GM12872 (cell line): Measurements from ENCODE around the gene KRTAP5-6.

Source experiments
- TF ChIP-seq, protein P1 (sequence below): IDR thresholded peaks from 3 replicates; pipeline ENCODE4 v1.5.1; 2011; ENCODE audit warnings: low read depth, mild to moderate bottlenecking, low read length, moderate library complexity; ENCODE audit not compliant: insufficient read depth

KRTAP5-6 gene

DNA sequence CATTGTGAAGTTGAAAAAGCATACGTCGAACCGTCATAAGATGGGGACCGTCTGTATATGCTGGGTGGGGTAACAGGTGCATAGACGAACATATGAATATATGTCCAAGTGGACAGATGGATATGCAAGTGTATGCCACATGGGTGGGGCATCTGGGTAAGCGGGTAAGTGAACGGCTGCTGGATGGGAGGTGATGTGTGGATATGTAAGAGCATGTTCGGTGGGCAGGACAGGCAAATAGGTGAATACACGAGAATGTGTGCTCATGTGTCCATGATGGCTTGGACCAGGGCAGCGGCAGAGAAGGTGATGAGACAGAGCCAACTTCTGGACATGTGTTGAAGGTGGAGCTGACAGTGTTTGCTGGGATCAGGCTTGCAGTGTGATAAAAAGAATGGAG, 41.4 kb downstream of the KRTAP5-6 start:
- TF ChIP-seq, protein P1, sequence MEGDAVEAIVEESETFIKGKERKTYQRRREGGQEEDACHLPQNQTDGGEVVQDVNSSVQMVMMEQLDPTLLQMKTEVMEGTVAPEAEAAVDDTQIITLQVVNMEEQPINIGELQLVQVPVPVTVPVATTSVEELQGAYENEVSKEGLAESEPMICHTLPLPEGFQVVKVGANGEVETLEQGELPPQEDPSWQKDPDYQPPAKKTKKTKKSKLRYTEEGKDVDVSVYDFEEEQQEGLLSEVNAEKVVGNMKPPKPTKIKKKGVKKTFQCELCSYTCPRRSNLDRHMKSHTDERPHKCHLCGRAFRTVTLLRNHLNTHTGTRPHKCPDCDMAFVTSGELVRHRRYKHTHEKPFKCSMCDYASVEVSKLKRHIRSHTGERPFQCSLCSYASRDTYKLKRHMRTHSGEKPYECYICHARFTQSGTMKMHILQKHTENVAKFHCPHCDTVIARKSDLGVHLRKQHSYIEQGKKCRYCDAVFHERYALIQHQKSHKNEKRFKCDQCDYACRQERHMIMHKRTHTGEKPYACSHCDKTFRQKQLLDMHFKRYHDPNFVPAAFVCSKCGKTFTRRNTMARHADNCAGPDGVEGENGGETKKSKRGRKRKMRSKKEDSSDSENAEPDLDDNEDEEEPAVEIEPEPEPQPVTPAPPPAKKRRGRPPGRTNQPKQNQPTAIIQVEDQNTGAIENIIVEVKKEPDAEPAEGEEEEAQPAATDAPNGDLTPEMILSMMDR = no peak

DNA sequence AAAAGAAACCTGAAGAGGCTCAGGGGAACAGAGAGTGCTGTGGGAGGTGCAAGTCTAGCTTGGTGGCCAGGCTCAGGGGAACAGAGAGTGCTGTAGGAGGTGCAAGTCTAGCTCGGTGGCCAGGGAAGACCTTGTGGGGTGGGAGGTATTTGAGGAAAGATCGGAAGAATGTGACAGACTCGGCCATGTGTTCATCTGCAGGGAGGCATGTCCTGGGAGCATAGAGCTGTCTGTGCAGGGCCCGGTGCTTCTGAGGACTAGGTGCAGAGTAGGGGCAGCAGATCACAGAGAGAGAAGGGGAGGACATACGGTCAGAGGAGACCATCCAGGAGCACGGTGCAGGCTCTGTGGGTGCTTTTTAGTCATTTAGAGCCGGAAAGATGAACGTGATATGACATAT, 42.6 kb downstream of the KRTAP5-6 start:
- TF ChIP-seq, protein P1 = no peak

GRCh38 chr11:1740786-1741530, 44.0 kb downstream of the KRTAP5-6 start:
- TF ChIP-seq, protein P1 = no peak

GRCh38 chr11:1741741-1742140, 44.7 kb downstream of the KRTAP5-6 start:
- TF ChIP-seq, protein P1 = no peak

GRCh38 chr11:1742371-1742770, 45.4 kb downstream of the KRTAP5-6 start:
- TF ChIP-seq, protein P1 = no peak

DNA sequence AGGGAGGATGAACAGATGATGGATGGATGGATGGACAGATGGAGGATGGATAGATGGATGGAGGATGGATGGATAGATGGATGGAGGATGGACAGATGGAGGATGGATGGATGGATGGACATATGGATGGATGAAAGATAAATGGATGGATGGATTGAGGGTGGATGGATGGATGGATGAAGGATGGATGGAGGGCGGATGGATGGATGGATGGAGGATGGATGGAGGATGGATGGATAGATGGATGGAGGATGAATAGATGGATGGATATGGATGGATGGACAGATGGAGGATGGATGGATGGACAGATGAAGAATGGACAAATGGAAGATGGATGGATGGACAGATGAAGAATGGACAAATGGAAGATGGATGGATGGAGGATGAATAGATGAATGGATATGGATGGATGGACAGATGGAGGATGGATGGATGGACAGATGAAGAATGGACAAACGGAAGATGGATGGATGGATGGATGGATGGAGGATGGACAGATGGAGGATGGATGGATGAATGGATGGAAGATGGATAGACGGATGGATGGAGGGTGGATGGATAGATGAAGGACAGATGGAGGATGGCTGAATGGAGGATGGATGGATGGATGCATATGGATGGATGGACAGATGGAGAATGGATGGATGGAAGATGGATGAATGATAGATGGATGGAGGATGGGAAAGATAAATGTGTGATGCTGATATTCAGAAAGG, 46.0 kb downstream of the KRTAP5-6 start:
- TF ChIP-seq, protein P1 = no peak

DNA sequence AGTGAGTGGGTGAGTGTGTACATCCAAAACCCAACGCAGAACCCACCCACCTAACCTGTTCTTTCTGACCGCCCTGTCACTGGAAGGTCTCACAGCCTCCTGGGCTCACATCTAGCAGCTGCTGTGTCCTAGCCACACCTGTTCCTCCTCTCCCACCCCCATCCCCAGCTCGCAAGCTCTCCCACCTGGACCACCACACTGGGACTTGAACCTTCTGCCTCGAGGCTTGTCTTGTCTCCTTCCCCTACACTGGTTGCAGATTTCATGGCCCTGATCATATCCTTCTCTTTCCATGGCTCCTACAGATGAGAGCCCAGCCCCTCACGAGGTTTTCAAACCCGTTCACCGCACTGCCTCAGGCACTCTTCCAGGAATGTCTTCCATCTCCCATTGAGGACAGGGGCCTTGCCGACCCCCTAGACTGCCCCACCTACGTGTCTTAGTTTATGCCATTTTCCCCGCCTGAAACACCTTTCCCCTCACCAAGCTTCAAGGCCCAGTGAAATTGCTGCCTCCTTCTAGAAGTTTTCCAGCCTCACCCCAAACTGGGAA, 46.7 kb downstream of the KRTAP5-6 start:
- TF ChIP-seq, protein P1 = no peak
